AG20443 (cell line): ENCODE results near the gene SYNE2.
"Not testable (repeated sequence)": the region's sequence is repeated elsewhere in the genome, so short reads cannot be mapped to it uniquely, and the experiment has no call there.

Experiments used
- DNase-seq: peaks from one replicate; pipeline ENCODE4 v3.0.0; 2012; ENCODE audit warnings: low spot score, mixed read lengths

The SYNE2 gene

DNA sequence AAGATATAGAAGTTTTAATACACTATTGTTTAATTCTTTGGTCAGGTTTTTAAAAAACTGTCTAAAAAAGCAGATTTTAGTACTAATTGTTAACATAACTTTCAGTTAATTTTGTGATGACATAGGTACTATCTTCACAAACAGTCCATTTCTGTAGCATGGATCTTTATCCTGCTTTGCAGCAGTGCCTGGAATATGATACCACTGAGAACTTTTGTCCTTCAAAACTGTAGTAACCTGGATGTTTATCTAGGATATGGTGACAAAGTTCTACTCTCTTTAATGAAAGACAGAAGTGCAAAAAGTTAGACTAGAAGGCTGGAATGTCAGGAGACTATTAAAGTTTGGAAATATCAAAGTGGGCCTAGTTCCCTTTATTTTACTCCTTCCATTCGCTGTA lies 159.9 kb downstream of the SYNE2 start:
- DNase-seq, result no peak

DNA sequence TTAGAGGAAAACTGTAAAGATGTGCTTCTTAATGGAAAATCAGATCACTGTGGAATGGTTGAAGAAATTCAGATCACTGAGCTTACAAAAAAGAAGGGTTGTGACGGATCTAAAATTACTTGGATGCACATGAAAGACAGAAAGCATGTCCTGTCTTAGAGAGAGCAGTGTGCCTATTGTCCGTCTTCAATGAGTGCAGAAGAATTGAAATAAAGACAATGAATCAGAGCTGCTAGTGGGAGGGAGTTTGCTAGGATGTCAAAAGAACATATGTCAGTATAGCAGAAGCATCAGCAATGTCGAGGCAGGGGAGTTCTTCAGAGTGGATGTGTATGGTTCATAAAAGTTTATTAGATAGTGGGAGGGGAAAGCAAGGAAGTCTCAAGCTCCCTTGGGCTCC lies 172.7 kb downstream of the SYNE2 start:
- DNase-seq, result no peak

DNA sequence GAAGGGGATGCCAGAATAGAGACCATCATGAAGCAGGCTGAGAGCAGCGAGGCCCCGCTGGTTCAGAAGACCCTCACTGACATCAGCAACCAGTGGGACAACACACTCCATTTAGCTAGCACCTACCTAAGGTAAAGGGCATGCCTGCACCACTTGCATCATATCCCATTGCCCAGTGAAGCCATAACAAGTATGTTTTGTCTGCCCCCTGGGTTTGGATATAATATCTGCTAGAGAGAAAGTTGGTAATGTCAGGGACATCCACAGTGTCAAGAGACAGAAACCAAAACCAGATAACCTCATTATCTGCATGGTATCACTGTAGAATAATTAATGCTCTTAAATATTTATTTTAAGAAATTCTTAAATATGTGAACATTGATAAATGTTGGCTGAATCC lies 173.8 kb downstream of the SYNE2 start:
- DNase-seq, result no peak

DNA sequence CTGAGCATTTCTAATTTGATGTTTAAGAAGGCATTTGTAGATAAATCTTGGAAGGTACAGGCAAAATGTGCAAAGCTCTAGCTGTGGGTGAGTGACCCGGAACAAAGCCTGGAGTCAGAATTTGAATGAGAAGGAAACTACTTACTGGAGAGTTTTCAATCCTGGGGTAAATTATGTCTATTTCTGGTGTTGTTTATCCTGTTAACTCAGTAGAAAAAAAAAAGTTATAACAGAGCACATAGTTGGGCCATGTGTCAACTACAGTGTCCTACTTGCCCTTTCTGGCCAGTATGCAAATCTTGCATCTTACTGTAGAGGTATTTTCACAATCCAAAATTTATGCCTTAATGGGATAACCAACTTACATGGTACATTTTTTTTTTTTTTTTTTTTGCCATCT lies 182.3 kb downstream of the SYNE2 start:
- peak; percentile 45 for DNase-seq

DNA sequence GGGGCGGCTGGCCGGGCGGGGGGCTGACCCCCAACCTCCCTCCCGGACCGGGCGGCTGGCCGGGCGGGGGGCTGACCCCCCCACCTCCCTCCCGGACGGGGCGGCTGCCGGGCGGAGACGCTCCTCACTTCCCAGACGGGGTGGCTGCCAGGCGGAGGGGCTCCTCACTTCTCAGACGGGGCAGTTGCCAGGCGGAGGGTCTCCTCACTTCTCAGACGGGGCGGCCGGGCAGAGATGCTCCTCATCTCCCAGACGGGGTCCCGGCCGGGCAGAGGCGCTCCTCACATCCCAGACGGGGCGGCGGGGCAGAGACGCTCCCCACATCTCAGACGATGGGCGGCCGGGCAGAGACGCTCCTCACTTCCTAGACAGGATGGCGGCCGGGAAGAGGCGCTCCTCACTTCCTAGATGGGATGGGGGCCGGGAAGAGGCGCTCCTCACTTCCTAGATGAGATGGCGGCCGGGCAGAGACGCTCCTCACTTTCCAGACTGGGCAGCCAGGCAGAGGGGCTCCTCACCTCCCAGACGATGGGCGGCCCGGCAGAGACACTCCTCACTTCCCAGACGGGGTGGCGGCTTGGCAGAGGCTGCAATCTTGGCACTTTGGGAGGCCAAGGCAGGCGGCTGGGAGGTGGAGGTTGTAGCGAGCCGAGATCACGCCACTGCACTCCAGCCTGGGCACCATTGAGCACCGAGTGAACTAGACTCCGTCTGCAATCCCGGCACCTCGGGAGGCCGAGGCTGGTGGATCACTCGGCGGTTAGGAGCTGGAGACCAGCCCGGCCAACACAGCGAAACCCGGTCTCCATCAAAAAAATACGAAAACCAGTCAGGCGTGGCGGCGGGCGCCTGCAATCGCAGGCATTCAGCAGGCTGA lies 185.3 kb downstream of the SYNE2 start:
- DNase-seq, result not testable (repeated sequence)

DNA sequence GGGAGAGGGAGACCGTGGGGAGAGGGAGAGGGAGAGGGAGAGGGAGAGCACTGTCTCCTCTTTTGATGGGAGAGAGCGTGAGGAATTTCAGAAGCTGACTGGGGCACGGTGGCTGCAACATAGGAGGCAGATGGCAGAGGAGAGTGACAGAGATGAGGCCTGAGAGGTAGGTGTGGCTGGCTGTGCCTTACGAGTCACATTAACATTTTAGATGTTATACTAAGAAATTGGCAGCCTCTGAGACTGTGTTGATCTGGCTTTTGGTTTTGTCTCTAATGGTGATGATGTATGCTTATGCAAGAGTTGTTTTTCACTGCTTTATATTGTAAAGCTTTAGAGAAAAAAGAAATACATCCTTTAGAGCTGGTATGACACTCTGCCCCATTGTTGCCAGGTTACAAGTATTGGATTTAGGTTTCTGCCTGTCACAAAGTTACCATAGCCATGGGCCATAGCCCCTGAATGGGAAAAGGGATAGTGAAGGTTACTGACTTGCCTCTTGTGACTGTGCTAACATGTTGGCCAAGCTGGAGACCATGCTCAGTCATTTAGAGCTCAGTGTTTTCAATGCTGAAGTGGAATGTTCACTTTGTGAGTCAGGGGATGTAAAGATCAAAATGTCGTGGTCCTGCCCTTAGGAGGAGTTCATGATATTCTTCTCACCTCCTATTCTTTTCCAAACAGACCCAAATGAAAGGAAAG lies 186.2 kb downstream of the SYNE2 start:
- peak; percentile 49 for DNase-seq

DNA sequence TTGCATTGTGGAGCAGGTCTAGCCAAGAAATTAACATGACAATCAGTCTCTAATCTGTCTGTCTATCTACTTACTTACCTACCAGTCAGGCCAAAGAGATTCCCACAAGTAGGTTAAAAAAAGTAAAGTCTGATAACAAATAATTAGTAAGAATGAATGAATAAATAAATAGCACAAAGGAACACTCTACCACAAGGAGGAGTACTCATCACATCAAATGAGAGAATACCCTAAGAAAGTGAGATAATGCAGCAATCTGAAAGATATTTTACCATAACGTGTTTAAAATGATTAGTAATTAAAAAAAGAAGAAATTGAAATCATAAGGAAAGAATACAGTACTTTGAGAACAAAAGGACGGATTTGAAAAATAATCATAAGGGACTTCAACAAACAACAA lies 187.2 kb downstream of the SYNE2 start:
- DNase-seq, result peak; percentile 15

DNA sequence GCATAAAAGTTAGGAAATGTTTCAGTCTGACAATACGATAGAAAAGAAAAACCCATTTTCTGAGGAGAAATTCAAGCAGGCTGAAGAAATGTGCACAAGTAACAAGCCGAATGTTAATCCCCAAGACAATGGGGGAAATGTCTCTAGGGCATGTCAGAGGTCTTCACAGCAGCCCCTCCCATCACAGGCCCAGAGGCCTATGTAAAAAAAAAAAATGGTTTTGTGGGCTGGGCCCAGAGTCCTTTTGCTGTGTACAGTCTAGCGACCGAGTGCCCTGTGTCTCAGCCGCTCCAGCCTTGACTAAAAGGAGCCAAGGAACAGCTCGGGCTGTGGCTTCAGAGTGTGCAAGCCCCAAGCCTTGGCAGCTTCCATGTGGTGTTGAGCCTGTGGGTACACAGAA lies 190.5 kb downstream of the SYNE2 start:
- DNase-seq, result not testable (repeated sequence)

DNA sequence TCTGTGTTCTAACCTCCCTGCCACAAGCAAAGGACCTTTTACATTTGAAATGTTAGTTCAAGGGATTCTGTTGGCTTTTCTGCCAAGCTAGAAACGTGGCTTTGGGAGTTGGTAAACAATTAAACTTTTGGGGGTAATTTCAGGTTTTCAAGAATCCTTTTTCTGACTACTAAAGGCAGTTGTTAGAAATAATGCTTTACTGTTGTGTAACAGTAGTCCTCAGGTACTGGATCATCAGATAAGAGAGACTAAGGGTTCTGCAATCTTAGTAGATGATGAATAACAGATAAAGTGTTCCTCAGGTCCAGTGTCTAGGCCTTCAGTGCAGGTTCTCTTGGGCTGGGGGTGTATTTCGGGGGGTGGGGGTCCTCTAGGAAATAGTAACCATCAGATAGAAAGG lies 192.3 kb downstream of the SYNE2 start:
- no peak for DNase-seq

DNA sequence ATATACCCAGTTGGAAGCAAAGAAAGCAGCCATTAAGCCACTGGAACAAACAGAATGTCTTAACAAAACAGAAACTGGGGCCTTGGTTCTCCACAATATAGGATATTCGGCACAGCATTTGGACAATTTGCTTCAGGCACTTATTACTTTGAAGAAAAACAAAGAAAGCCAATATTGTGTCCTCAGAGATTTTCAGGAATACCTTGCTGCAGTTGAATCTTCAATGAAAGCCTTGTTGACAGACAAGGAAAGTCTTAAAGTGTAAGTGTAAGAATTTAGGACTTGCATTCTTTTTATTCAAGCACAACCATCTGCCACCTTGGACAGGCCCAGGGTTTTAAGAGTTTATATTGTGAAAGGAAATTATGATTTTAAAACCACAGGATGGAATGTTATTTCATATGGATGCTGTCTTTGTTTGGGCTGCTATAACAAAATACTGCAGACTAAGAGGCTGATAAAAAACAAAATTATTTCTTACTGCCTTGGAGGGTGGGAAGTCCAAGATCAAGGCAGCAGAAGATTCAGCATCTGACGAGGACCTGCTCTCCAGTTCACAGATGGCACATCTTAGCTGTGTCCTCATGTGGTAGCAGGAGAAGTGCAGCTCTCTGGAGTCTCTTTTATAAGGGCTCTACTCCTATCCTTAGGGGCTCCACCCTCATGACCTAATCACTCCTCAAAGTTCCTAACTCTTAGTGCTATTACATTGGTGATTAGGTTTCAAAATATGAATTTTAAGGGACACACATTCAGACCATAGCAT lies 197.0 kb downstream of the SYNE2 start:
- no peak for DNase-seq

DNA sequence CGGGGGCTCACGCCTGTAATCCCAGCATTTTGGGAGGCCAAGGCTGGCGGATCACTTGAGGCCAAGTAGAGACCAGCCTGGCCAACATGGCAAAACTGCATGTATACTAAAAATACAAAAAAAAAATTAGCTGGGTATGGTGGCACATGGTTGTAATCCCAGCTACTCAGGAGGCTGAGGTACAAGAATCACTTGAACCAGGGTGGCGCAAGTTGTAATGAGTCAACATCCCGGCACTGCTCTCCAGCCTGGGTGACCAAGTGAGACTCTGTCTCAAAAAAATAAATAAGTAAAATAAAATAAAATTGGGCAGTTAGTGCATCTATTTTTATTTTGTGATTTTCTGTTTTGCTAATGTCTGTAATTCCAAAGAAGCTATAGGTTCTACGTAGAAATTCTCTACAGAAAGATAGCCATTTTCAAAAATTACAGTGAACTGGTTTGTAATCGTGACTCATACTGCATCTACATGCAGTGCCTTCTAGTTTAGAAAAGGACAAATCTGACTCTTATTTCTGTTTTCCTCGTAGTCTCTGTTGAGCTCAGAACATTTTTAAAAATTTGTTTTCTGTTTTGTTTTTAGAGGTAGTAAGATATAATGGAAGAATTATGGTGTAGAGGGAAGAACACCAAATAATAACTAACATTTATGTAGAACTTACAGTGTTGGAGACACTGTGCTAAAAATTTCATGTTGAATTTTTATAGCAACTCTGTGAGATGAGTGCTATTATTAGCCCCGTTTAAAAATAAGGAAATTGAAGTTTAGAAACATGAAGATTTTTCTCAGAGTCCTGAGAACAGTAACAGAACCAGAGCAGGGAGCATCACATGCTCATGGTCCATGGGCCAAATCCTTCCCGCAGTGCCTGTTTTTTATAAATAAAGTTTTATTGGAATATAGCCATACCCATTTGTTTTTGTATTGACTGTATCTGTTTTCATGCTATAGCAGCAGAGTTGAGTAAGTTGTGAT lies 201.2 kb downstream of the SYNE2 start:
- DNase-seq, result no peak

DNA sequence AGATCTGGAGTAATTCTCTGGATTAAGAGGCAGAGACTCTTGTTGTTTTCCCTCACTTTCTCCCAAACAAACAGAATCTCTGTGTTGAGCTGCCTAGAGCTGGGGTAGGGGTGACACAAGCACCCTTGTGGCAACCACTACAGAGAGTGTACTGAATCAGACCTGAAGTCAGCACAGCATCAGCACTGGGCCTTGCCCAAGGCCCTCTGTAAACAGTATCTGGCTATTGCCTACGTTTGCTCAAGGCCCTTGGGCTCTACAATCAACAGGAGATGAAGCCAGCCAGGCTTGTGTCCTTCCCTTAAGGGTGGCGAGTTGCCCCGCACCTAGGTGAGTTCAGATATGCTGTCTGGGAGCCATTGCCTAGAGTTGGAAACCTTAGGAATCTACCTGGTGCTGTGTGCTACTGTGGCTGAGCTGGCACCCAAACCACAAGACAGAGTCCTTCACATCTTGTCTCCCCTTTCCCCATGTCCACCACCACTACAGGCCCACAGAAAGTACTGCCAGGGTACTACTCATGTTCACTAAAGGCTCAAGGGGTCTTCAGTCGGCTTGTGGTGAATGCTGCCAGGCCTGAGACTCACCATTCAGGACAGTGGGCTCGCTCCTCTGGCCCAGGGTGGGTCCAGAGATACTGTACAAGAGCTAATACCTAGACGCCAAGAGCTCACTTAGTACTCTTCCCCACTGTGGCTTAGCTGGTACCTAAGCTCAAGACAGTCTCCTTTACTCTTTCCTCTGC lies 206.8 kb downstream of the SYNE2 start:
- no peak for DNase-seq

DNA sequence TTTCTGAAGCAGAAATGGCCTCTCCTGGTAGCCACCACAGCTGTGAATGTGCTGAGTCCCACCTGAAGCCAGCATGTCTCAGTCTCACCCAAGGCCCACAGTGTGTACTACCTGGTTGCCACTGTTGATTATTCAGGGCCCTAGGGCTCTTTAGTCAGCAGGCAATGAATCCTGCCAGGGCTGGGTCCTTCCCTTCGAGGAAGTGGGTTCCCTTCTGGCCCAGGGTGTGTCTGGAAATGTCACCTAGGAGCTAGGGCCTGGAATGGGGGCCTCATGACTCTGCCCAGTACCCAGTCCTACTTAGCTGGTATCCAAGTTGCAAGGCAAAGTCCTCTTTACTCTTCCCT lies 207.4 kb downstream of the SYNE2 start:
- no peak for DNase-seq

DNA sequence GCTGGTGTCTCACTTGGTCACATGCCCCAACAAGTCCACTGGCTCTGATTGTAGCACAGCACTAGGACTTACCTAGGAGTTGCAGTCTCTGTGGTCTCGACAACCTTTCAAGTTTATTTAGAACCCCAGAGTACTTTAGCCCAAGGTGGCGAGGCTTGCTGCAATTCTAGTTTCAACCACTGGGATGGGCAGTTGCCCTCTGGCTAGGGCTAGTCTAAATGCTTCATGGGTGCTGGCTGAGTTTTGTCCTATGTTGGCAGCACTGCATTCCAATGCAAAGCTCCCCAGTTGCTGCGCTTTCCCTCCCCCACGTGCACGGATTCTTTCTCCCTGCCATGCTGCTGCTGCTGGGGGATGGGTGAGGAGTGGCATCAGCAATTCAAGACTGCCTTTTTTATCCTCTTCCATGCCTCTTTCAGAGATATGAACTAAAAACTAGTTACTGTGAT lies 207.9 kb downstream of the SYNE2 start:
- DNase-seq, result peak; percentile 18

DNA sequence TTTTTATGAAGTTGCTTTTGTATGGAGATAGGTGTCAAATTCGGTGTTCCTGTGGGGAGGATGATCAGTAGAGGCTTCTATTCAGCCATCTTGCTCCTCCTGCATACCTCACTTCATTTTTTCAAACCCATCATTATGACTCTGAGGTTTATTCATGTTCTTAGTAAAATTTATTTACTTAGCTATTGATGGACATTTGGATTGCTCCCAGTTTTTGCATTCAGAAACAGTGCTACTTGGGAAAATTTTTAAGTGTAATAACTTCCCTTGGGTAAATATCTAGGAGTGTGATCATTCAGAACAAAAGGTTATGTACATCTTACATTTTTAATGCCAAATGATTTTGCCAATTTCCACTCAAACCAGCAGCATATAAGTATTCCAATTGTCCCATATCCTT lies 208.3 kb downstream of the SYNE2 start:
- DNase-seq, result no peak

DNA sequence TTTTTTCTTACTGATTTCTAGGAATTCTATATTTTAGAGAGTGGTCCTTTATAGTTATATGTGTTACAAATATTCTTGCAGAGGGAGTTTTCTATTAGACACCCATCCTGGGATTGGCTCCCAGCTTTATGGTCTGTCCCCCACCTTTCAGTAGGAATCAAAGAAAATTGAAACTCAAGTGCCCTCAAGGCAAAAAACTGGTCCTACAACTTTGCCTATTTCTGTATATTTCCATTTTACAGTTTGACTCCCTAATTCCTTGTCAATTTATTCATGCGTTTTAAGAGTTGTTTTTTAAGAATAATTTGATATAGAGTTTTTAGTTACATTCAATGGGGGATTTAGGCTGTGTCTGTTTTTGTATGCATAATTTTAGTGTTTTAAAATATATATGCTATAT lies 208.9 kb downstream of the SYNE2 start:
- no peak for DNase-seq

DNA sequence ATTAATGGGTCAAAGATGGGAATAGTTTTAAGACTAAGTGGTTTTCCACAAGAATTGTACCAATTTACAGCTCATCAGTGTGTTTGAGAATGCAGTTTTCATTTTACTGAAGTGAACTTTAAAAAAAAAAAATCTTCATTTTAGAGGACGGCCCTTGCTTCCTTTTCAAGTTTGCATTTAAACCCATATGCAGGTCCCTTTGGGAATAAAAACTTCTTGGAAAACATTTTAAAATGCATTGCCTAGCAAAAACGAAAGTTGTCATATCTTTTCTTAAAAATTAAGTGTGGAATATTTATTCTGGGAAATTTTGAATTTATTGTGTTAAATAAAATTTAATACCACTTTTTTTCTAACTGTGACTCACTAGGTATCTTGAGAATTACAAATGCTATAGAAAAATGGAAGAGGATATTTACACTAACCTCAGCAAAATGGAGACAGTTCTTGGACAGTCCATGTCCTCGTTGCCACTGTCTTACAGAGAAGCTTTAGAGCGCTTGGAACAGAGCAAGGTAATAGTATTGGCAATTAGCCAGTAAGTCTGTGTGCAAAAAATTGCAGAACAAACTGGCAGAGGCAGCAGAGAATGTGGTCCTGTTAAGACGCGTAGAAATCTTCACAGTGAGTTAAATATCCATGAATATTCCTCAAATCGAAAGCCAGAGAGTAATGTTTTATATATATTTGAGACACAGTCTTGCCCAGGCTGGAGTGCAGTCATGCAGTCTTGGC lies 209.7 kb downstream of the SYNE2 start:
- no peak for DNase-seq

DNA sequence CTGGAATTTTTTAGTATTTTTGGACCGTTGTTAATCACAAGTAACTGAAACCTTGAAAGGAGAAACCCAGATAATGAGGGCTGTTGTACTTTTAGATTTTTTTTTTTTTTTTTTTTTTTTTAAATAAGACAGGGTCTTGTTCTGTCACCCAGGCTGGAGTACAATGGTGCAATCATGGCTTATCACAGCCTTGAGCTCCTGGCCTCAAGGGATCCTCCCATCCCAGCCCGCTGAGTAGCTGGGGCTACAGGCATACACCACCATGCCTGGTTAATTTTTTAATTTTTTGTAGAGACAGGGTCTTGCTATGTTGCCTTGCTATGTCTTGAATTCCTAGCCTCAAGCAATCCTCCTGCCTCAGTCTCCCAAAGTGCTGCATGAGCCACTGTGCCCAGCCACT lies 211.6 kb downstream of the SYNE2 start:
- no peak for DNase-seq

DNA sequence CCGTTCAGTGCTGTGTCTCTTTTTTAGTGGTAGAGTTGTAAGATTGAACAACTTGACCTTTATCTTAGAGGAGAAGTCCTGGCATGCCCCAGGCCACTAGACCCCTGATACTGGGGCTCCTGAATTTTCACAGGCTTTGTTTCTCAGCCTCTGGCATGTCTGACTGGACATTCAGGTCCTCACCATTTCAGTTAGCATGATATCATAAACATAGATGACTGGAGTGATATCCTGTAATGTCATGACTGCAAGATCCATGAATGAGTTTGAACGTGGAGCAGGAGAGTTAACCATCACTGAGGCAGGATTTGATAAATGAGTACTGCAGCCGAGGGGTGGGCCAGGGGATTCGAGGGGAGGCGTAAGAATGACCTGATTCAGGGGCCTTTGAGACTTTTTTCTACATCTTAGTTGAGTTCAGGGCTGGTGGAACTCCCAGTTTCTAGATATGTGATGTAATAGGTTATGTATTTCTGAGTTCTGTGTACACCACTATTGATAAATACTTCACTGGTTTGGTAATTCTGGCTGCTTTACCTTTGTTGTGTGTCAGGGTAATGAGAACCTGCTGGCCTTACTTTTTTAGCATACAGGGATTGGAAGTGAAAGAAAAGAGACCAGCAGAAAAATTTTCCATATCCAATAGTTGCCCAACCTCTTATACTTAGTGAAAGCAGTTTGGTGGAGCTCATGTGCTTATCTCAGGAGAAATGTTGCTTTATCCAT lies 217.0 kb downstream of the SYNE2 start:
- DNase-seq, result no peak
